ENCODE measurements around the gene CAMK4. TPM values are rescaled to one million over a fixed set of nuclear protein-coding genes. Genes with fewer than 3 reads are reported as not detected.

The CAMK4 gene
- total RNA-seq, 1 donor from 2014 or later: 0.42 TPM

GRCh38 chr5:111530298-111530740 lies 306.1 kb downstream of the CAMK4 start:
- no peak for DNase-seq (ENCODE audit: low spot score)

GRCh38 chr5:111532886-111533582 lies 308.9 kb downstream of the CAMK4 start:
- DNase-seq (ENCODE audit: low spot score): no peak

GRCh38 chr5:111535879-111536549 lies 311.8 kb downstream of the CAMK4 start:
- DNase-seq (ENCODE audit: low spot score): no peak

DNA sequence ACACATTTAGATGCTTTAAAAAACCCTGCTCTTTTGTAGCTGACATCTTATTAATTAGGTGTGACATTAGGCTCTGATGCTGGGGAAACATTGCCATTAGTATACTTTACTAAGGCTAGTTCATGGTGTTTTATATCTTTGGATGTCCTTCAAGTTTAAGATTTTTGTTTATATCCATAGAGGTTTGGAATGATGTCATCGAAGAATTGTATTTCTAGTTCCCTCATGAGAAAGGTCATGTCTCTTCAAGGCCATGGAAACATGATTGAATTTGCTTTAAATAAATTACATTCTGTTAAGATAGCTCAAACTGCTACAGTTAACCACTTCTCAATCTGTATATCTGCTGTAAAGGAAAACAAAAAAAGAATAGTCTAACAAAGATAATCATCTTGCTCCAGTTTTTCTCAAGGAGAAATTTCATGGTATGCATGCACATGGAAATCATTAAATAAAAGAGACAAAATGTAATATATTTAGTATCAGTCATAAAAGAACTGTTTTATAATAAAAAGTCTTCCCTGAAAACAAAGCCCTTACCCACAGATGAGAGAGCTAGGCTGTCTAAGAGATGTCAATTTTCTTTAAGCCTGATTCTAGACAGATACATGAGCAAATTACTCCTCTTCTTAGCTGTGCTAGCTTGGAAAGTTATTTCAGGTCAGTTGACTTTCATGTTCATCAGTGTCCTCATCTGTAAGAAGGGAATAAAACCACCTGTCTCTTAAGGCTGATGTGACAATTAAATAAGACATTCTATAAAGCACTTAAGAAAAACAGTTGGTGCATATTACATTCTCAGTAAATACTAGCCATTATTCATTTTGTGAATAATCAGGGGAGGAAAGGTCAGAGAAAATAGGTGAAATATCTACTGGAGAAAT lies 313.2 kb downstream of the CAMK4 start:
- DNase-seq (ENCODE audit: low spot score): no peak

Other genes with a start within 250 kb of the CAMK4 start
- 1.5 TPM for gene TSLP, start 152.7 kb upstream of the CAMK4 start, total RNA-seq
- 30.4 TPM for gene WDR36, start 132.0 kb upstream of the CAMK4 start, total RNA-seq

Data from mesenteric fat pad (tissue), 1 donor.